HepG2 (cell line): ENCODE results near the gene STK32C. TPM values are rescaled to one million over a fixed set of nuclear protein-coding genes. Genes with fewer than 3 reads are reported as not detected.

Experiments used
- ATAC-seq: fragments of 200-7000 bp; cut with Tn5 transposase; 3 replicates; pipeline ENCODE4 v1.9.1; 2020; ENCODE audit warnings: mild to moderate bottlenecking, moderate library complexity
- BruUV-seq: library from RNA; stranded (reverse); fragments of 400-500 nt; replicated peaks from 2 replicates; lab custom pipeline; 2021; lab: Mats Ljungman, UMichigan
- CTCF ChIA-PET: fragments of 300-600 bp; formaldehyde crosslinking; extraction: SDS; loops from one replicate; lab custom pipeline; 2021; ENCODE audit warnings: low total read pairs, inconsistent platforms, low intra/inter-chr PET ratio; lab: Yijun Ruan, JAX
- POLR2A ChIA-PET: fragments of 350-600 bp; sonication (Branson Sonifier 250); formaldehyde crosslinking; loops from one replicate; lab custom pipeline; 2020; ENCODE audit warnings: antibody characterized with exemption, inconsistent platforms; lab: Yijun Ruan, JAX
- DNase-seq: peaks from one replicate; pipeline ENCODE4 v3.0.0-alpha.2; 2015; ENCODE audit warnings: low spot score
- FAIRE-seq: peaks from 3 replicates; lab custom pipeline; 2011; peaks lifted over from hg19 to GRCh38; lab: Jason Lieb, UNC
- H2AFZ ChIP-seq: one replicate; pipeline ENCODE4 v1.6.1; 2011; ENCODE audit warnings: low read length, inconsistent platforms
- H3K27ac ChIP-seq: fragments of 300-600 bp; 3 replicates; pipeline ENCODE4 v1.8.0; 2011; ENCODE audit warnings: mixed run types, mild to moderate bottlenecking, mixed read lengths, low read length, inconsistent platforms; ENCODE audit not compliant: insufficient read depth; ENCODE audit errors: extremely low read length
- H3K27me3 ChIP-seq, 2 experiments: fragments of 200-600 bp in 1 of 2; 2 replicates in 1 of 2; 3 replicates in 1 of 2; pipeline versions ENCODE4 v1.6.0 to v1.8.0; 2011; ENCODE audit warnings: low read length in 2 of 2, mild to moderate bottlenecking in 2 of 2, moderate library complexity in 2 of 2, inconsistent platforms in 1 of 2; ENCODE audit not compliant: insufficient read depth in 2 of 2, control insufficient read depth in 1 of 2
- H3K36me3 ChIP-seq, 2 experiments: fragments of 200-600 bp in 1 of 2; replicated peaks in 1 of 2; 2 replicates in 1 of 2; 3 replicates in 1 of 2; pipeline versions ENCODE4 v1.5.1 to v1.8.0; 2011; ENCODE audit warnings: low read length in 2 of 2, inconsistent platforms in 1 of 2; ENCODE audit not compliant: insufficient read depth in 2 of 2, control insufficient read depth in 1 of 2
- H3K4me1 ChIP-seq: 2 replicates; pipeline ENCODE4 v1.5.1; 2012; ENCODE audit warnings: low read length, inconsistent platforms; ENCODE audit not compliant: insufficient read depth
- H3K4me2 ChIP-seq: 2 replicates; pipeline ENCODE4 v1.6.0; 2011; ENCODE audit warnings: low read depth, low read length, inconsistent platforms
- H3K4me3 ChIP-seq, 3 experiments: fragments of 200-600 bp in 1 of 3; sonication (generic), shearing (Covaris generic) in 1 of 3; replicated peaks in 1 of 3; 2 replicates each; pipeline ENCODE4 v1.5.1; 2011 to 2016; ENCODE audit warnings: low read length in 3 of 3, inconsistent platforms in 2 of 3, low read depth in 2 of 3, mild to moderate bottlenecking in 2 of 3, control low read depth in 1 of 3, mixed read lengths in 1 of 3; ENCODE audit not compliant: insufficient read depth in 1 of 3
- H3K79me2 ChIP-seq: one replicate; pipeline ENCODE4 v1.6.1; 2011; ENCODE audit warnings: low read length, inconsistent platforms; ENCODE audit not compliant: insufficient read depth
- H3K9ac ChIP-seq: 2 replicates; pipeline ENCODE4 v1.6.0; 2011; ENCODE audit warnings: mild to moderate bottlenecking, low read depth, low read length, inconsistent platforms; ENCODE audit not compliant: insufficient read depth
- H3K9me3 ChIP-seq: 2 replicates; pipeline ENCODE4 v1.5.1; 2012; ENCODE audit warnings: mild to moderate bottlenecking, low read length
- H4K20me1 ChIP-seq: 2 replicates; pipeline ENCODE4 v1.6.0; 2011; ENCODE audit warnings: inconsistent platforms, mild to moderate bottlenecking, low read length, moderate library complexity; ENCODE audit not compliant: insufficient read depth
- IKZF4 ChIP-seq: sonication (generic); formaldehyde crosslinking; IDR thresholded peaks from 2 replicates; pipeline ENCODE4 v1.5.1; 2020; ENCODE audit warnings: borderline replicate concordance, mild to moderate bottlenecking, low read depth, missing genetic modification reagents; ENCODE audit errors: not compliant biosample characterization
- NFIB ChIP-seq: sonication (generic); formaldehyde crosslinking; IDR thresholded peaks from 2 replicates; pipeline ENCODE4 v1.9.0; 2021; ENCODE audit warnings: missing genetic modification reagents, mild to moderate bottlenecking, borderline replicate concordance
- NR2C2 ChIP-seq: sonication (generic); formaldehyde crosslinking; IDR thresholded peaks from 2 replicates; pipeline ENCODE4 v1.4.0; 2020; ENCODE audit warnings: missing genetic modification reagents, mild to moderate bottlenecking, moderate library complexity, borderline replicate concordance
- REPIN1 ChIP-seq: sonication (generic); formaldehyde crosslinking; IDR thresholded peaks from 2 replicates; pipeline ENCODE4 v1.8.0; 2022; ENCODE audit warnings: missing genetic modification reagents, low read depth, mild to moderate bottlenecking, borderline replicate concordance
- ZFY ChIP-seq: sonication (generic); formaldehyde crosslinking; IDR thresholded peaks from 2 replicates; pipeline ENCODE4 v1.4.0; 2020; ENCODE audit warnings: missing genetic modification reagents
- ZNF12 ChIP-seq: sonication (generic); formaldehyde crosslinking; IDR thresholded peaks from 2 replicates; pipeline ENCODE4 v1.5.0; 2020; ENCODE audit warnings: missing genetic modification reagents
- ZNF30 ChIP-seq: sonication (generic); formaldehyde crosslinking; IDR thresholded peaks from 2 replicates; pipeline ENCODE4 v1.5.0; 2020; ENCODE audit warnings: mild to moderate bottlenecking, missing genetic modification reagents
- ZNF331 ChIP-seq: sonication (generic); formaldehyde crosslinking; IDR thresholded peaks from 2 replicates; pipeline ENCODE4 v1.4.0; 2020; ENCODE audit warnings: missing genetic modification reagents
- ZNF746 ChIP-seq: sonication (generic); formaldehyde crosslinking; IDR thresholded peaks from 2 replicates; pipeline ENCODE4 v1.8.0; 2022; ENCODE audit warnings: mild to moderate bottlenecking, missing genetic modification reagents
- ZNF850 ChIP-seq: sonication (generic); formaldehyde crosslinking; conservative IDR thresholded peaks from 2 replicates; pipeline ENCODE4 v1.9.0; 2021; ENCODE audit warnings: mild to moderate bottlenecking, missing genetic modification reagents
- WGBS: methylation state at CpG from one replicate; pipeline ENCODE4 v1.1.6; 2017; ENCODE audit warnings: low lambda C conversion rate; 5-methylcytosine and 5-hydroxymethylcytosine counted together
- in situ Hi-C: cut with HindIII; loops from 2 replicates; pipeline ENCODE4 v1.10.0; 2017; ENCODE audit warnings: low pct_unique_long_range_greater_than_20kb; ENCODE audit not compliant: extremely low pct_ligation_motif_present
- intact Hi-C: fragments of 100-400 bp; cut with micrococcal nuclease; formaldehyde crosslinking; loops from one replicate; pipeline ENCODE4 v1.10.0; 2022; ENCODE audit not compliant: unreplicated experiment
- polyA plus RNA-seq, 8 experiments: library from polyadenylated mRNA; depleted of rRNA in 3 of 8; stranded (reverse) in 7 of 8; unstranded in 1 of 8; fragments of >200 nt; fragmentation: Illumina TruSeq in 4 of 8; extraction: Trizol in 4 of 8; gene quantifications; 2 replicates each; pipeline versions ENCODE4 v1.2.1 to v1.2.3, GENCODE V29; 2011 to 2016; ENCODE audit warnings: low read depth in 4 of 8, missing spikeins in 1 of 8, mixed read lengths in 1 of 8; ENCODE audit not compliant: insufficient read depth in 1 of 8
- total RNA-seq, 5 experiments: library from RNA; depleted of rRNA; stranded (reverse); fragments of >200 nt; fragmentation: Illumina TruSeq; extraction: Trizol; gene quantifications; 2 replicates each; pipeline ENCODE4 v1.2.3, GENCODE V29; 2016; ENCODE audit warnings: low read depth in 1 of 5
- TF ChIP-seq, protein P1 (sequence below): sonication (generic); formaldehyde crosslinking; IDR thresholded peaks from 2 replicates; pipeline ENCODE4 v1.4.0; 2020; ENCODE audit warnings: low read depth, mild to moderate bottlenecking, missing genetic modification reagents

The STK32C gene
- total and polyA plus RNA-seq, 2 of the 13 experiments (the other 11 are each of a cell fraction or from before 2014, with no cell fraction given), result 10.9 to 19.4 TPM

DNA sequence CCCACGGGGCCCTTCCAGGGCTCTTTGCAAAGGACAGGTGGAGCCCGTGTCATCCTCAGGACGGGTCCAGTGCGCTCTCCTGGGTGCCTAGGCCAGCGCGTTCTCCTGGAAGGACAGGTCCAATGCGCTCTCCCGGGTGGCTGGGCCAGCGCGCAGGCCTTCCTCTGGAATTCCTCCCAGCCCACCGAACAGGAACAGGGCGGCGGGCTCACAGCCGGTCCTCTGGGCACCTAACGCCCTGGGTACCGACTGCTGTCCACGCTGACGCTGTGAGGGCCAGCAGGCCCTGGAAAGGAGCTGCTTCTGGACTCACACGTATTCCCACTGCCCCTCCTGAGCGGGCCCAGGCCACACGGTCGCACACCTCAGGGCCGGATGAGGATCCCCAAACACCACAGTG lies 49.3 kb downstream of the STK32C start:
- ATAC-seq, result no peak
- 78% methylated on average over 16 of the region's 23 CpGs for WGBS
- POLR2A ChIA-PET, result no interaction called here
- Histone ChIP-seq H3K4me3 (no peak overlapping the region), H3K9ac (no peak overlapping the region), H3K9me3 (no peaks in the 10 kb centered on the region), H3K27me3 (no peaks in the 10 kb centered on the region), H4K20me1 (no peaks in the 10 kb centered on the region), H3K36me3 (no peaks in the 10 kb centered on the region)
- FAIRE-seq, result no peak
- BruUV-seq, result no TSS peak
- in situ Hi-C loops, result no loop called here
- no peak for TF ChIP-seq ZNF12 (CRISPR knock-in tag)
- TF ChIP-seq, all 625 proteins: peak for 0
- intact Hi-C loops, result no loop called here
- Histone ChIP-seq H3K4me1 (peaks cover 11% of the 10 kb centered on the region), H3K4me2 (no peak overlapping the region), H2AFZ (no peak overlapping the region), H3K79me2 (no peaks in the 10 kb centered on the region), H3K27ac (no peak overlapping the region)
- CTCF ChIA-PET, result no interaction called here
- no peak for DNase-seq

DNA sequence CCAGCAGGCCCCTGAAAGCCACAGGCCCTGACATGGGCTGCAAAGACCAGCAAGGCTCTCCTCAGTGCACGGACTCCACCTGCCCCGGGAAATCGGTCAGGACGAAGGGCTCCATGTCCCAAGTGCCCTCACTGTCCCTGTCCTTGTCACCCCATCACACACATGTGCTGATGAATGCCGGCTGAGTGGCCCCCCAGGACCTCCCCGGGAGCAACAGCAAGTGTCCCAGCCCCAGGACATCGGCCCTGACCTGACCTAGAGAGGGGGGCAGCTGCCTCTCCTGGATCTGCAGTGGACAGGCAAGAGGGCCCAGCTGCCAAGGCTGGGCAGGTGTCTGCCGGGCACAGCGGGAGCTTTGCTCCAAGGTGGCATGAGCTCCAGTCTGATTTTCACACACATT lies 49.8 kb downstream of the STK32C start:
- intact Hi-C loops, result no loop called here

More for the DNA sequence above, 49.8 kb downstream of the STK32C start:
- POLR2A ChIA-PET, result interaction anchor here (1.0 kb wide), 1 partner anchor 50 kb away, joined by 4 read pairs; the partner anchor contains the start of gene STK32C
- Histone ChIP-seq H3K4me2 (no peak overlapping the region), H3K36me3 (no peaks in the 10 kb centered on the region), H3K79me2 (no peaks in the 10 kb centered on the region), H3K9me3 (no peaks in the 10 kb centered on the region), H3K4me1 (peaks cover 12% of the 10 kb centered on the region), H3K27me3 (no peaks in the 10 kb centered on the region), H3K4me3 (no peak overlapping the region), H2AFZ (no peak overlapping the region), H3K9ac (no peak overlapping the region)
- in situ Hi-C loops, result no loop called here
- CTCF ChIA-PET, result no interaction called here
- DNase-seq (no peak), ATAC-seq (no peak)
- 81% methylated on average over 4 of the region's 9 CpGs for WGBS
- TF ChIP-seq IKZF4 (CRISPR knock-in tag) (no peak), NFIB (CRISPR knock-in tag) (no peak), ZNF30 (no peak), REPIN1 (CRISPR knock-in tag) (no peak), NR2C2 (CRISPR knock-in tag) (no peak), ZNF850 (CRISPR knock-in tag) (no peak), ZFY (no peak), ZNF331 (CRISPR knock-in tag) (no peak), ZNF746 (no peak)
- TF ChIP-seq, protein P1, sequence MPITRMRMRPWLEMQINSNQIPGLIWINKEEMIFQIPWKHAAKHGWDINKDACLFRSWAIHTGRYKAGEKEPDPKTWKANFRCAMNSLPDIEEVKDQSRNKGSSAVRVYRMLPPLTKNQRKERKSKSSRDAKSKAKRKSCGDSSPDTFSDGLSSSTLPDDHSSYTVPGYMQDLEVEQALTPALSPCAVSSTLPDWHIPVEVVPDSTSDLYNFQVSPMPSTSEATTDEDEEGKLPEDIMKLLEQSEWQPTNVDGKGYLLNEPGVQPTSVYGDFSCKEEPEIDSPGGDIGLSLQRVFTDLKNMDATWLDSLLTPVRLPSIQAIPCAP (CRISPR knock-in tag), result no peak
- TF ChIP-seq, all 625 proteins: peak for 0
- no peak for FAIRE-seq
- no peak overlapping the region for H3K27ac ChIP-seq
- H4K20me1 ChIP-seq, result no peaks in the 10 kb centered on the region
- BruUV-seq, result no TSS peak
